Fibroblast of pulmonary artery (primary cell): ENCODE data around the gene NOD2.

Source experiments
- DNase-seq: peaks from one replicate; pipeline ENCODE4 v3.0.0-alpha.2; 2010; ENCODE audit warnings: low read depth
- H3K4me3 ChIP-seq: replicated peaks from 2 replicates; pipeline ENCODE4 v1.5.1; 2011; ENCODE audit warnings: low read depth, mild to moderate bottlenecking, control low read depth, low read length, moderate library complexity
- TF ChIP-seq, protein P1 (sequence below): IDR thresholded peaks from 2 replicates; pipeline ENCODE4 v1.5.1; 2011; ENCODE audit warnings: mild to moderate bottlenecking, control low read depth, low read length, inconsistent platforms; ENCODE audit errors: missing control alignments

NOD2 gene

DNA sequence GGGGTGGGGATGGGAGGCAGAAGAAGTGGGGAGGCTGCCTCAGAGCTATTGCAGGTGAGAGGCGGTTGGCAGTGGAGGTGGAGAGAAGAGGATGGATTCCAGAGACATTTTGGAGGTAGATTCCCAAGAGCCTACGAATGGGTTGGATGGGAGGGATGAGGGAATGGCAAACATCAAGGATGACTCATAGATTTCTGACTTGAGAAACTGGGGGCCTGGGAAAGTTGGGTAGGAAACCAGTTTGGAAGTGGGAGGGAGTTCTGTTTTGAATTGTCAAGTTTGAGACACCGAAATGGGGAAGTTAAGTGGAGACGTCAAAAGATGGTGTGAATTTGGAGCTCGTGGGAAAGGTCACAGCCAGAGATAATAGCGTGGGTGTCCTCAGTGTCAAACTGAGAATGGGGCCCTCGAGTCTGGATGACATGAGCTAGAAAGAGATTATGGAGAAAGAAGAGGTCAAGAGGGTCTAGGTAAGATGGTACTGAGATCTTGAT, 42.3 kb downstream of the NOD2 start:
- no peak for DNase-seq
- no peak overlapping the region for H3K4me3 ChIP-seq
- TF ChIP-seq, protein P1, sequence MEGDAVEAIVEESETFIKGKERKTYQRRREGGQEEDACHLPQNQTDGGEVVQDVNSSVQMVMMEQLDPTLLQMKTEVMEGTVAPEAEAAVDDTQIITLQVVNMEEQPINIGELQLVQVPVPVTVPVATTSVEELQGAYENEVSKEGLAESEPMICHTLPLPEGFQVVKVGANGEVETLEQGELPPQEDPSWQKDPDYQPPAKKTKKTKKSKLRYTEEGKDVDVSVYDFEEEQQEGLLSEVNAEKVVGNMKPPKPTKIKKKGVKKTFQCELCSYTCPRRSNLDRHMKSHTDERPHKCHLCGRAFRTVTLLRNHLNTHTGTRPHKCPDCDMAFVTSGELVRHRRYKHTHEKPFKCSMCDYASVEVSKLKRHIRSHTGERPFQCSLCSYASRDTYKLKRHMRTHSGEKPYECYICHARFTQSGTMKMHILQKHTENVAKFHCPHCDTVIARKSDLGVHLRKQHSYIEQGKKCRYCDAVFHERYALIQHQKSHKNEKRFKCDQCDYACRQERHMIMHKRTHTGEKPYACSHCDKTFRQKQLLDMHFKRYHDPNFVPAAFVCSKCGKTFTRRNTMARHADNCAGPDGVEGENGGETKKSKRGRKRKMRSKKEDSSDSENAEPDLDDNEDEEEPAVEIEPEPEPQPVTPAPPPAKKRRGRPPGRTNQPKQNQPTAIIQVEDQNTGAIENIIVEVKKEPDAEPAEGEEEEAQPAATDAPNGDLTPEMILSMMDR = no peak

DNA sequence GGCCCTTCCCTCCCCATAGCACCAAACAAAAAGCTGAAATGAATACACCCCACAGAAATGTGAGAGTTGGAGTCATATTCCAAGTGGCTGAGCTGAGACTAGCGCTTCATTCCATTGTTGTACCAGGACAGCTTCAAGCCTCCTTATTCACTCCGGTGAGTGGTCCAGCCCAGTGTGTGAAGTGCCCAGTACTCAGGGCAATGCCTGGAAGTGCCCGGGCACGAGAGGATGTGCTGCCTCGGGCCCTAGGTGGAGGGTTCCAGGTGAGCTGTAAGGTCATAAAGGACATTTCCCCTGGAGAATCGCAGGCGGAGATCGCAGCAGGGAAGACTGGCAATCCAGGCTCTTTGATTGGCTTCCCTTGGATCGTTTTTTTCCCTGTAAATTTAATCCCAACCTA, 43.0 kb downstream of the NOD2 start:
- H3K4me3 ChIP-seq = no peak overlapping the region
- TF ChIP-seq, protein P1 = no peak
- no peak for DNase-seq

DNA sequence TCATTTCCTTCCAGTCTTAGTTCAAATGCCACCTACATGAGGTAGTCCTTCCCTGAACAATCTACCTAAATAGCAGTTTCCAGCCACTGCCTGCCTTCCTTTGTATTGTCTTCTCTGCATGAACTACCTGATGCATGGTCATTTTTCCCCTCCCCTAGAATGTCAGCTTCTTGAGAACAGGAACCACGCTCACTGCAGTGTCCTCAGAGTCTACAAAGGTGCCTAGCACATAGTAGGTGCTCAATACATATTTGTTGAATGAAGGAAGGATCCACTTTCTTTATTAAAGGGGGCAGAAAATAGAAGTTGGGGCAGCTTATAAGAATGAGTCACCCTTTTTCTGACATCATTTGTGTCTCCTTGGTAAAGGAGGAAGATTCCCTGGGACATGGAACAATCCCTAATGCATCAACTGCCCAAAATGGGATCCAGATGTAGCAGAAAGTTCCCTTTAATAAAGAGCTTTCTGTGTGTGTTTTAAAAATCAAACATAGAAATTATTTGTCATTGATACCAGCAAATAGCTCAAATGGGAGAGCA, 44.1 kb downstream of the NOD2 start:
- no peak for DNase-seq
- TF ChIP-seq, protein P1 = no peak
- H3K4me3 ChIP-seq = no peak overlapping the region

DNA sequence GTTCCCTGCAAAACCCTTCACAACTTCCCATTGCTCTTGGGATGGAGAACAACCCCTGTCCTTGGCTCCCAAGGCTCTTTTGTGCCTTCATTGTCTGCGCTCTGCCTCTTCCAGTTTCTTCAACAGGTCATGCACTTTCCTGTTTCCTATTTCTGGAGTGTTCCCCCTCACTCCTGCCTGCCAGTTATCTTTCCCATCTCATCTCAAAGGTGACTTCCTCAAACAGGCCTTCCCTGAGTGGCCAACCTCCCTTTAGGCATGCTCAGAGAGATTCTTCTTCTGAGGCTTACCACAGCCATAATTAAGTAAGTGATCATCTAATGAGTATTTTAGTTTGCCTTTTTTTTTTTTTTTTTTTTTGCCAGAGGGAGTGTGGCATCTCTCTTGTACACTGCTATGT, 45.6 kb downstream of the NOD2 start:
- TF ChIP-seq, protein P1 = no peak
- no peak for DNase-seq
- no peak overlapping the region for H3K4me3 ChIP-seq

DNA sequence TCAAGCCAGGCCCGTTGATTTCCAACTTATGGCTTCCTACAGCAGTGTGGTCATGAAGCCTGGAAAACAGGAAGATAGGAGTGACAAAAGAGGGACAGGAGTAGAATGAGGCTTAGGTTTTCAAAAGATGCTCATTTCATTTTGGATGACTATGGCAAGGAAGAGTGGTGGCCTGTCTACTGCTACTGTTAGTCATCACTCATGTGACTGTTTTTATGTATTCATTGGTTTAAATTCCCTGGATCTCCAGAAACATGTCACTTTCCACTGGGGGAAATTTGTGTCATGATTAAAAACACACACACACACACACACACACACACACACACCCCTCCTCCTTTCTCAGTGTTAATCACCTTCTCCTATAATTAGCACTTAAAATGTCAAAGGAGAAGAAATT, 47.3 kb downstream of the NOD2 start:
- DNase-seq = no peak
- TF ChIP-seq, protein P1 = no peak
- H3K4me3 ChIP-seq = no peak overlapping the region

DNA sequence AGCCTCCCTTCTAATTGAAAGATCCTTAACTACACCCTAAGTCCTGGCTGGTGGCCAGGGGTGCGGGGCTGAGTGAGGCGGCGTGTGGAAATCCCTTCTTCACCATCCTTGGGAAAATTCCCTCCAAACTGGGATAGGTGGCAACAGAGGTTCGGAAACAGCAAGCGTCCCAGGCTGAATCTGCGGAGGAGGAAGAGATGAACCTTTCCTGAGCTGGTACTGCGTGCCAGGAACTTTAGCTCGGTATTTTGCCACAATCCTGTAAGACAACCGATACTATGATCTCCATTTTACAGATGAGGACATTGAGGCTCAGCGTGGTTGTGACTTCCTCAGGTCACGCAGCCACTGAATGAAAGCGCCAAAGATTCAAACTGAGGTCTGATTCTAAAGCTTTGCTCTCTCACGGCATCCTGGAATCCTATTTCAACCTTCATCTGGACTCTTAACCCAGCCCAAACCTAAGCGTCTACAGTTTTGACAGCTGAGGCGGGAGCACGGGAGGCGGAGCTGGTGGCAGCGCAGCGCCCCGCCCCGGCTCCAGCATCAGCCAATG, 47.9 kb downstream of the NOD2 start:
- no peak for DNase-seq

More for the DNA sequence above, 47.9 kb downstream of the NOD2 start:
- TF ChIP-seq, protein P1 = no peak
- peak overlapping the region; percentile 50 for H3K4me3 ChIP-seq
